ENCODE results near the gene SDF2L1. TPM values are rescaled to one million over a fixed set of nuclear protein-coding genes. Genes with fewer than 3 reads are reported as not detected.
"Not testable (repeated sequence)": the region's sequence is repeated elsewhere in the genome, so short reads cannot be mapped to it uniquely, and the experiment has no call there.

The SDF2L1 gene
- total RNA-seq, 1 donor from 2014 or later, result 43.3 TPM

GRCh38 chr22:21690401-21690801, 48.3 kb downstream of the SDF2L1 start:
- intact Hi-C loops (cut with micrococcal nuclease), result no loop called here
- ChIA-PET CTCF (no interaction called here), POLR2A (no interaction called here)
- peaks cover 67% of the 10 kb centered on the region for H3K36me3 Mint-ChIP-seq (ENCODE audit: low read depth)
- no peaks in the 10 kb centered on the region for H3K27me3 Mint-ChIP-seq
- TF ChIP-seq, protein P1, sequence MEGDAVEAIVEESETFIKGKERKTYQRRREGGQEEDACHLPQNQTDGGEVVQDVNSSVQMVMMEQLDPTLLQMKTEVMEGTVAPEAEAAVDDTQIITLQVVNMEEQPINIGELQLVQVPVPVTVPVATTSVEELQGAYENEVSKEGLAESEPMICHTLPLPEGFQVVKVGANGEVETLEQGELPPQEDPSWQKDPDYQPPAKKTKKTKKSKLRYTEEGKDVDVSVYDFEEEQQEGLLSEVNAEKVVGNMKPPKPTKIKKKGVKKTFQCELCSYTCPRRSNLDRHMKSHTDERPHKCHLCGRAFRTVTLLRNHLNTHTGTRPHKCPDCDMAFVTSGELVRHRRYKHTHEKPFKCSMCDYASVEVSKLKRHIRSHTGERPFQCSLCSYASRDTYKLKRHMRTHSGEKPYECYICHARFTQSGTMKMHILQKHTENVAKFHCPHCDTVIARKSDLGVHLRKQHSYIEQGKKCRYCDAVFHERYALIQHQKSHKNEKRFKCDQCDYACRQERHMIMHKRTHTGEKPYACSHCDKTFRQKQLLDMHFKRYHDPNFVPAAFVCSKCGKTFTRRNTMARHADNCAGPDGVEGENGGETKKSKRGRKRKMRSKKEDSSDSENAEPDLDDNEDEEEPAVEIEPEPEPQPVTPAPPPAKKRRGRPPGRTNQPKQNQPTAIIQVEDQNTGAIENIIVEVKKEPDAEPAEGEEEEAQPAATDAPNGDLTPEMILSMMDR (IDR thresholded peaks at IDR 0.05), result no peak
- no peak overlapping the region for H3K4me3 Mint-ChIP-seq
- peak overlapping the region; percentile 36 for H3K27ac Mint-ChIP-seq
- ATAC-seq (ENCODE audit: low read depth), result no peak
- peaks cover 14% of the 10 kb centered on the region for H3K4me1 Mint-ChIP-seq
- H3K9me3 Mint-ChIP-seq, result no peaks in the 10 kb centered on the region
- DNase-seq, result no peak

DNA sequence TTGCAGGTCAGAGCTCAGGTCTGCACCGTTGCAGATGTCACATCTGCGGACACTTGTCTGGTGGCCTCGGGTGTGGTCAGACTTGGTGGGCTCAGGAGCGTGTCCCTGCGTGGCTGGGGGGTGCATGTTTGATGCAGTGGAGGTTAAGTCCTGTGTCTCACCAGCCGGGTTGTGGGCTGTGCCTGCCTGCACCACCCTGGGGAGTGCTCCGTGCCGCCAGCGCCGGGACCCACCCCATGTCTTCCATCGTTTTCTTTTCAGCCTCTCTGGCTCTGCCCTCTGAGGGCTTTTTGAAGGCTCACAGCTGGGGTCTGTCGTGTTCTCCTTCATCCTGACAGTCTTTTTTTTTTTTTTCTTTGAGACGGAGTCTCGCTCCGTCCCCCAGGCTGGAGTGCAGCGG, 49.7 kb downstream of the SDF2L1 start:
- Mint-ChIP-seq H3K27me3 (no peaks in the 10 kb centered on the region), H3K4me3 (no peak overlapping the region), H3K36me3 (ENCODE audit: low read depth) (peaks cover 73% of the 10 kb centered on the region), H3K9me3 (no peaks in the 10 kb centered on the region), H3K27ac (no peak overlapping the region), H3K4me1 (peaks cover 14% of the 10 kb centered on the region)
- DNase-seq (no peak), ATAC-seq (ENCODE audit: low read depth) (no peak)
- intact Hi-C loops (cut with micrococcal nuclease), result no loop called here
- ChIA-PET CTCF (no interaction called here), POLR2A (no interaction called here)
- TF ChIP-seq, protein P1 (IDR thresholded peaks at IDR 0.05), result no peak

GRCh38 chr22:21692856-21693255, 50.8 kb downstream of the SDF2L1 start:
- H3K9me3 Mint-ChIP-seq; CTCF ChIA-PET; H3K4me3 Mint-ChIP-seq; H3K27ac Mint-ChIP-seq; intact Hi-C loops (cut with micrococcal nuclease); H3K27me3 Mint-ChIP-seq; ATAC-seq (ENCODE audit: low read depth); DNase-seq: not testable (repeated sequence)
- Mint-ChIP-seq H3K4me1 (peaks cover 13% of the 10 kb centered on the region), H3K36me3 (ENCODE audit: low read depth) (peaks cover 80% of the 10 kb centered on the region)
- POLR2A ChIA-PET, result interaction anchor here (0.6 kb wide), 1 partner anchor 442 kb away, joined by 4 read pairs; no protein-coding TSS in a partner anchor

DNA sequence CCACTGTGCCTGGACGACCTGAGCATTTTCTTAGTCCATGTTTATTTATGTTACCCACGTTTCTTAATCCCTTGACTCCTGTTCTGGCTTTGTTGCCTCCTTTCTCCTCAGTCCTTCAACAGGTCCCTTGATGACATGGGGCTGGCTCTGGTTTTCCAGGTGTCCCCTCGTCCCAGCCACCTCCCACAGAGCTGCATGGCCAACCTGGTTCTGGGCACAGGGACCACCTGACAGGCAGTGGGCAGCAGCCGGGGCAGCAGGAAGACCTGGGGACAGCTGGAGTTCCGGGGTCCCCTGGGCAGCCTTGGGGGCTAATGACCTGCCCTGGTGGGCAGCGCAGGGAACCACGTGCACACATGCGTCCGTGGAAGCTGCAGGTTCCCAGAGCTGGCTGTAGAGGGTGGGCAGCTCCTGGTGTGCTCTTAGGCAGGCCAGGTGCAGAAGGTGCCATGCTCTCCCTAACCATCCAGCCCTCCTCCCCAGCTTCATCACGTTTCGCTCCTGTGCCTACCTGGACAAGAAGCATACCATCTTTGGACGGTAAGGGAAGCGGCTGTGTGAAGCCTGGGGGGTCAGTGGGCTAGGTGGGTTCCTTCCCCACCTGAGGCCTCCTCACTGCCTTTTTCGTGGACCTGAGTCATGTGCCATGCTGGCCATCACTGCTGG, 51.4 kb downstream of the SDF2L1 start:
- intact Hi-C loops (cut with micrococcal nuclease), result no loop called here
- ATAC-seq (ENCODE audit: low read depth) (no peak), DNase-seq (no peak)
- no peaks in the 10 kb centered on the region for H3K9me3 Mint-ChIP-seq
- H3K27me3 Mint-ChIP-seq, result no peaks in the 10 kb centered on the region
- peaks cover 11% of the 10 kb centered on the region for H3K4me1 Mint-ChIP-seq
- TF ChIP-seq, protein P1 (IDR thresholded peaks at IDR 0.05), result no peak
- CTCF ChIA-PET, result no interaction called here
- H3K27ac Mint-ChIP-seq, result no peak overlapping the region
- POLR2A ChIA-PET, result interaction anchor here (0.6 kb wide), 1 partner anchor 441 kb away, joined by 4 read pairs; no protein-coding TSS in a partner anchor
- peaks cover 84% of the 10 kb centered on the region for H3K36me3 Mint-ChIP-seq (ENCODE audit: low read depth)
- H3K4me3 Mint-ChIP-seq, result no peak overlapping the region

Other genes with a start within 250 kb of the SDF2L1 start
- 6.5 and 7.1 TPM in 2 replicates for gene HIC2, start 224.9 kb upstream of the SDF2L1 start, total RNA-seq
- 1.3 and 1.5 TPM in 2 replicates for gene TMEM191C, start 174.9 kb upstream of the SDF2L1 start, total RNA-seq
- gene RIMBP3C, start 90.8 kb upstream of the SDF2L1 start, total RNA-seq, result 0.24 TPM in 1 of 2 replicates, not detected in the other
- 39.8 and 43.3 TPM in 2 replicates for gene UBE2L3, start 74.6 kb upstream of the SDF2L1 start, total RNA-seq
- gene YDJC, start 12.3 kb upstream of the SDF2L1 start, total RNA-seq, result 46.1 and 51.4 TPM in 2 replicates
- gene CCDC116, start 9.5 kb upstream of the SDF2L1 start, total RNA-seq, result 1.0 and 1.2 TPM in 2 replicates
- 58.4 and 64.0 TPM in 2 replicates for gene PPIL2, start 23.7 kb downstream of the SDF2L1 start, total RNA-seq
- 3.0 and 4.1 TPM in 2 replicates for gene YPEL1, start 93.5 kb downstream of the SDF2L1 start, total RNA-seq
- 130 and 149 TPM in 2 replicates for gene MAPK1, start 225.3 kb downstream of the SDF2L1 start, total RNA-seq

Measured in activated B cell treated with CpG ODN at 0.5 μM for 24 hours (primary cell).